Spinal cord (tissue), 10 donors: ENCODE results near the gene COX17. TPM values are rescaled to one million over a fixed set of nuclear protein-coding genes. Genes with fewer than 3 reads are reported as not detected.

Experiments
- DNase-seq, 6 donors: peaks; one replicate each; pipeline versions ENCODE4 v3.0.0 to v3.0.0-alpha.2; 2013 to 2015; ENCODE audit warnings: low spot score in 6 of 6, low read depth in 4 of 6
- H3K27ac ChIP-seq: one replicate; pipeline ENCODE4 v1.5.1; 2013; ENCODE audit warnings: low read depth, low read length, control low read depth
- H3K27me3 ChIP-seq: one replicate; pipeline ENCODE4 v1.6.1; 2013; ENCODE audit warnings: low read length; ENCODE audit not compliant: control insufficient read depth, insufficient read depth
- H3K36me3 ChIP-seq: one replicate; pipeline ENCODE4 v1.6.1; 2013; ENCODE audit warnings: low read length; ENCODE audit not compliant: control insufficient read depth, insufficient read depth
- H3K4me1 ChIP-seq: one replicate; pipeline ENCODE4 v1.6.1; 2013; ENCODE audit warnings: low read length; ENCODE audit not compliant: control insufficient read depth, insufficient read depth
- H3K4me3 ChIP-seq: one replicate; pipeline ENCODE4 v1.5.1; 2013; ENCODE audit warnings: low read depth, low read length, control low read depth
- H3K9me3 ChIP-seq: one replicate; pipeline ENCODE4 v1.6.1; 2013; ENCODE audit warnings: low read length; ENCODE audit not compliant: control insufficient read depth, insufficient read depth
- WGBS: methylation state at CpG from one replicate; pipeline ENCODE4 v1.1.5; 2013; ENCODE audit warnings: missing lambda C conversion rate; ENCODE audit not compliant: insufficient coverage; 5-methylcytosine and 5-hydroxymethylcytosine counted together
- polyA plus RNA-seq, 2 donors: library from polyadenylated mRNA; unstranded; fragments of 120-200 nt; gene quantifications; one replicate each; pipeline ENCODE4 v1.2.1, GENCODE V29; 2013; ENCODE audit not compliant: insufficient read length in 2 of 2
- total RNA-seq, 2 donors: library from RNA; depleted of rRNA in 1 of 2; stranded (reverse); fragments of 120-200 nt in 1 of 2; fragments of >200 nt in 1 of 2; gene quantifications; one replicate each; pipeline versions ENCODE4 v1.2.3 to v1.2.4, GENCODE V29; 2013 to 2014
- donor health status: healthy.

Gene COX17
- total and polyA plus RNA-seq, 4 donors, result 22.8 to 58.5 (median 45.2) TPM

DNA sequence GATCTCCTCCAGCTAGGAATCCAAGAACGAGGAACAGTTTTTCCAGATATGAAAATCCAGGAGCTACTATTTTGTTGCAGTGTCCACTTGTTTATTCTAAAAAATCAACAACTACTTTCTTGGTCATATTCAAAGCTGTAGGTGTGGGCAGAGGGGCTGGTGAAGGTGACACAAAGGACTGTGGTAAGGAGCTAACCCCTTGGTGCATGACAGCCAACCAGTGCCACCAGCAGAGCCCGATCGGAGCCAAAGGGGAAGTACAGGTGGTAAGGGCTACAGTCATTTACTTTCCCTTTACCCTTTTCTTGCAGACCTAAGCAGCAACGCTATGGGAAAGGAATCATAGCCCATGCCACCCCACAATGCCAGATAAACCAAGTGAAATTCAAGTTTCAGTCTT is 48.8 kb downstream of the COX17 start:
- no peak overlapping the region for H3K27ac ChIP-seq
- no peaks in the 10 kb centered on the region for H3K36me3 ChIP-seq
- 56% methylated on average over 1 of the region's 4 CpGs for WGBS
- H3K4me1 ChIP-seq, result no peaks in the 10 kb centered on the region
- no peaks in the 10 kb centered on the region for H3K9me3 ChIP-seq
- no peak overlapping the region for H3K4me3 ChIP-seq
- no peak for DNase-seq
- no peaks in the 10 kb centered on the region for H3K27me3 ChIP-seq

DNA sequence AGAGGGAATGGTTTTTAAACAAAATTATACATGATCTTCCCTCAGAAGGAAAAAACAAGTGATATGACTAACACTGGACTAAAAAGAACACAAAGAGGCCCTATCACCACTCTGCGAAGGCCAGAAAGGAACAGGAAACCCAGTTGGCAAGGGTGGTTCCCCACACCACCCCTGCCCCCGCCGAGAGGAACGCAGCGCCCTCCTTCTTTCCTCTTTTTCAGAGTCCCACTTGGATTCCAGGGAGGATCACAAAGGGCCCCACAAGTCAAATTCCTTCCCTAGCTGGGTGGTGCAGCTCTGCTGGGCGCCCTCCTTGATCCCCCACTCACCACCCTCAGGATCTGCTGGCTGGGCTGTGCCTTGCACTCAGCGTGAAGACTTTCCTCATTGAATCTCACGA is 49.7 kb downstream of the COX17 start:
- no peak for DNase-seq
- Histone ChIP-seq H3K36me3 (no peaks in the 10 kb centered on the region), H3K27me3 (no peaks in the 10 kb centered on the region), H3K27ac (no peak overlapping the region), H3K4me1 (no peaks in the 10 kb centered on the region), H3K9me3 (peaks cover 2% of the 10 kb centered on the region), H3K4me3 (no peak overlapping the region)
- 82% methylated on average over 8 of the region's 8 CpGs for WGBS

DNA sequence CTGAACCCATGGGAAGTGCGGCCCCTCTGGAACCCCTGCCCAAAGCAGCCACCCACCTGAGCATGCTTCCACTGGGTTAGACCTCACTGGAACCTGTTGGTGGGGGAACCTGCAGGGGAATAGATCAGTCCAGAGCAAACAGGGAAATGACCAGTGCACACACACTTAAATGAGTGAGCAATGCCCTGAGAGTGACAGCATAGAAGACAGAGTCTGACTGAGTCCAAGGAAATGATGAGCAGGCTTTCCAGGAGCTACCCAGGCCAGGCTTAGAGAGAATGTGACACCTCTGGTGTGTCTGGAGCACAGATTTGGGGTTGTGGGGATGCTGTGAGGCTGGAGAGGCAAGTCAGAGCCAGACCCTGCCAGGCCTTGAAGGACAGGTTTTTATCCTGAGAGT is 51.0 kb downstream of the COX17 start:
- WGBS, result 90% methylated on average over 1 of the region's 1 CpG
- H3K36me3 ChIP-seq, result no peaks in the 10 kb centered on the region
- no peak for DNase-seq
- no peak overlapping the region for H3K27ac ChIP-seq
- peaks cover 2% of the 10 kb centered on the region for H3K9me3 ChIP-seq
- H3K27me3 ChIP-seq, result no peaks in the 10 kb centered on the region
- no peaks in the 10 kb centered on the region for H3K4me1 ChIP-seq
- H3K4me3 ChIP-seq, result no peak overlapping the region

DNA sequence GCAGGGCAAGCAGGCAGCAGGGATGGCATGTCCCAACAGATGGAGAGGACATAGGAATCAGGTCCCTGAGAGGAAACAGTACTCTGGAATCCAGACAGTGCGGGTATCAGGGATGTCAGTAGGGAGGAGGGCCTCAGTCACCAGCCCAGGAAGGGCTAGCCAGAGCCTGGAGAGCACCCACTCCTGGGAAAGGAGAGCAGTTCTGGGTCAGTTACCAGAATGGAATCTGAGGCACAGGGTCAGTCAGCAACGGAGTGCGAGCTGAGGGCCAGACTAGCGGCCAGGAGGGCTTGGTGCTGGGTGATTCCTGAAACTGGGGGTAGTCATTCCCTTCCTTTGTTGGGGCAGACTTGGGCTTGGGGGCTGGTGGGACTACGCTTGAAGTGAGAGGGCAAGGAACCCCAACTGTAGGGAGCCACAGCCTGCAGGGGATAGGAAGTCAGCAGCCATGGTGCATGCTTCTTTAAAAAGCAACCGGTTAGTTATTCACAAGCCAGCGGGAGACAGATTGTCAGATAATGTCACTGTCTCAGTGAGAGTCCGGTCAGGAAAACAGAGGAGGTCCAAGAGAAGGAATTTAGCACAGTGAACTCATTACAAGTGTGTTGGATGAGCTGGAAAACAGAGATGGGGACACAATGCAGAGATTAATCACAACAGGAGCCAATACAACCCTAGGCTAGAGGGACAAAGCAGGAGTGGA is 51.6 kb downstream of the COX17 start:
- Histone ChIP-seq H3K27ac (no peak overlapping the region), H3K9me3 (peaks cover 2% of the 10 kb centered on the region), H3K4me1 (no peaks in the 10 kb centered on the region), H3K4me3 (no peak overlapping the region), H3K36me3 (no peaks in the 10 kb centered on the region), H3K27me3 (no peaks in the 10 kb centered on the region)
- DNase-seq, result no peak
- WGBS, result 58% methylated on average over 8 of the region's 8 CpGs

DNA sequence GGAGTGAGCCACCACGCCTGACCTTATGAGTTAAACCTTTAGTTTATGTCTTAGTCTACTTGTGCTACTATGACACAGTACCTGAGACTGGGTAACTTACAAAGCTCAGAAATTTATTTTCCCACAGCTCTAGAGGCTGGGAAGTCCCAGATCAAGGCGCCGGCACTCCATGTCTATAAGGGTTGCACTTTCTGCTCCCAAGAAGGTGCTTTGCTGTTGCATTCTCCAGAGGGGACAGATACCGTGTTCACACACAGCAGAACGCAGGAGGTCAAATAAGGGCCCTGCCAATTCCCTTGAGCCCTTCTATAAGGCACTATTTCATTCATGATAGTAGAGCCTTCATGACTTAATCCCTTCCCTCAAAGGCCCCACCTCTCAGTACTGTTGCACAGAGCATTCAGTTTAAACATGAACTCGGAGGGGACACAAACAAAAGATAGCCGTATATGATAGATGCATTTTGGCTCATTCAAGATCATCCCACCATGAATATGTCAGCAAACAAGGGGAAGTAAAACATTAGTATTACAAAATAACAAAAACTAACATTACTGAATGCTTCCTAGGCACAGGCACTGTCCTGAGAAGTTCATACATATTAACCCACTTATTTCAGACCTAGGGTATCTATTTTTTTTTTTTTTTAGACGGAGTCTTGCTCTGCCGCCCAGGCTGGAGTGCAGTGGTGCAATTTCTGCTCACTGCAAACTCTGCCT is 53.0 kb downstream of the COX17 start:
- no peak for DNase-seq
- Histone ChIP-seq H3K9me3 (peaks cover 2% of the 10 kb centered on the region), H3K27ac (no peak overlapping the region), H3K4me3 (no peak overlapping the region), H3K36me3 (no peaks in the 10 kb centered on the region), H3K27me3 (no peaks in the 10 kb centered on the region), H3K4me1 (no peaks in the 10 kb centered on the region)
- 96% methylated on average over 4 of the region's 9 CpGs for WGBS

DNA sequence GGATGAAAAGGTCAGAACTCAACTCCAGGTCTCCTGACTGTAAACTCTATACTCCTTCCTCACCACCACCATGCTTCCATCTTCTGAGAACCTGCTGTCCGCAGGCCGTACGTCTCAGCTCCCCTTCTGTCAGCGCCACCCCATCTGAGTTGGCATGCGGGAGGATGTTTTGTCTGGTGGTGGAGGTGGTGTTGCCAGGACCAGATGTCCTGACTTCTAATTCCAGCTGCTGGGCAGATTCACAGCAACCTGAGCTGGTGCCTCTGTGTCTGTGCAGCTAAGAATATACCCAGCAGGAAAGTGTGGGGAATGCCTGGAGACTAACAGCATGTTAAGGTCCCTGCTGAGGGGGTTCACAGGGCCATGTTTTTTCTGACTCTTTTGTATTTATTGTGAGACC is 56.3 kb downstream of the COX17 start:
- DNase-seq, result no peak
- Histone ChIP-seq H3K4me3 (no peak overlapping the region), H3K4me1 (no peaks in the 10 kb centered on the region), H3K27me3 (no peaks in the 10 kb centered on the region), H3K27ac (no peak overlapping the region), H3K9me3 (peaks cover 2% of the 10 kb centered on the region), H3K36me3 (no peaks in the 10 kb centered on the region)
- WGBS, result 88% methylated on average over 4 of the region's 5 CpGs

Other genes starting within 250 kb of the COX17 start
- 10 to 100 TPM; 31.1 to 38.7 TPM for gene TMEM39A, start 213.8 kb downstream of the COX17 start, total RNA-seq
- gene TMEM39A, start 213.8 kb downstream of the COX17 start, polyA plus RNA-seq, result 10 to 100 TPM; 19.9 to 26.8 TPM
- gene POGLUT1, start 208.4 kb downstream of the COX17 start, total RNA-seq, result 10 to 100 TPM; 20.2 to 22.9 TPM
- gene POGLUT1, start 208.4 kb downstream of the COX17 start, polyA plus RNA-seq, result 10 to 100 TPM; 17.2 to 22.7 TPM
- 10 to 100 TPM; 49.5 to 89.7 TPM for gene TIMMDC1, start 178.9 kb downstream of the COX17 start, total RNA-seq
- 100 to 1,000 TPM; 104 to 105 TPM for gene TIMMDC1, start 178.9 kb downstream of the COX17 start, polyA plus RNA-seq
- gene CD80, start 117.8 kb downstream of the COX17 start, total RNA-seq, result under 1 TPM in 1 of 2 donors, not detected in 1; 0.20 TPM
- not detected for gene CD80, start 117.8 kb downstream of the COX17 start, polyA plus RNA-seq
- 1 to 10 TPM; 2.5 to 3.2 TPM for gene ADPRH, start 97.9 kb downstream of the COX17 start, total RNA-seq
- 1 to 10 TPM; 2.7 to 3.1 TPM for gene ADPRH, start 97.9 kb downstream of the COX17 start, polyA plus RNA-seq
- gene PLA1A, start 79.5 kb downstream of the COX17 start, total RNA-seq, result 1 to 10 TPM in 1 of 2 donors, under 1 TPM in 1; 0.69 to 1.9 TPM
- gene PLA1A, start 79.5 kb downstream of the COX17 start, polyA plus RNA-seq, result under 1 TPM; 0.41 to 0.45 TPM
- 1 to 10 TPM in 1 of 2 donors, under 1 TPM in 1; 0.89 to 4.6 TPM for gene POPDC2, start 16.8 kb downstream of the COX17 start, total RNA-seq
- 1 to 10 TPM; 1.8 to 3.9 TPM for gene POPDC2, start 16.8 kb downstream of the COX17 start, polyA plus RNA-seq
- gene CFAP91, start 25.6 kb upstream of the COX17 start, total RNA-seq, result 10 to 100 TPM in 1 of 2 donors, 1 to 10 TPM in 1; 8.8 to 18.3 TPM
- gene CFAP91, start 25.6 kb upstream of the COX17 start, polyA plus RNA-seq, result 10 to 100 TPM; 14.0 to 14.6 TPM
- under 1 TPM; 0.50 to 0.69 TPM for gene NR1I2, start 104.7 kb upstream of the COX17 start, total RNA-seq
- gene NR1I2, start 104.7 kb upstream of the COX17 start, polyA plus RNA-seq, result under 1 TPM; 0.33 to 0.43 TPM